NCI-H1930 (cell line): Measurements from ENCODE around the gene IQCE.

ENCODE experiments used
- DNase-seq, 2 experiments: peaks; one replicate each; lab custom pipeline; 2025; lab: John Stamatoyannopoulos, UW

The IQCE gene

GRCh38 chr7:2614631-2615330, 56.0 kb downstream of the IQCE start:
- no peak for DNase-seq

- DNase-seq, result no peak
Observed at GRCh38 chr7:2616387-2617324, 57.9 kb downstream of the IQCE start.

- no peak for DNase-seq
Observed at GRCh38 chr7:2617325-2617905, 58.6 kb downstream of the IQCE start.

DNA sequence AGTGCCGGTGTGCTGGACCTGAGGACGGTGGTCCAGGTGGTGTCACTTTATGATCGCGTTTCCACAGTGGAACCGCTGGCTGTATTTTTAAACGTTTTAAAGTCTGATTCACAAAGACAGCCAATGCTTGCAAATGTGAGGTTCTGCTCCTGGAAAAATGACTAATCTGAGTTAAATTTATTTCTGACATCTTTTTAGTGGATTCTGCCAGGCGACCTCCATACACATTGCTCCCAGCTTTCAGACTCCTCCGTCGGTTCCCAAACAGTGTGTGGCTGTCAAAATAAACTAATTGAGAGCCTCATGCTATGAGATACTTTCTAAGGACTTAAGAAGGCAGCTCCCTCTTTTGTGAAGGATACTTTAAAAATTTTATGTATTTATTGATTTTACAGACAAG, 60.3 kb downstream of the IQCE start:
- no peak for DNase-seq

- DNase-seq, result no peak
Observed at GRCh38 chr7:2621061-2621828, 62.5 kb downstream of the IQCE start.

- DNase-seq, result no peak
Observed at GRCh38 chr7:2621948-2622640, 63.3 kb downstream of the IQCE start.

DNA sequence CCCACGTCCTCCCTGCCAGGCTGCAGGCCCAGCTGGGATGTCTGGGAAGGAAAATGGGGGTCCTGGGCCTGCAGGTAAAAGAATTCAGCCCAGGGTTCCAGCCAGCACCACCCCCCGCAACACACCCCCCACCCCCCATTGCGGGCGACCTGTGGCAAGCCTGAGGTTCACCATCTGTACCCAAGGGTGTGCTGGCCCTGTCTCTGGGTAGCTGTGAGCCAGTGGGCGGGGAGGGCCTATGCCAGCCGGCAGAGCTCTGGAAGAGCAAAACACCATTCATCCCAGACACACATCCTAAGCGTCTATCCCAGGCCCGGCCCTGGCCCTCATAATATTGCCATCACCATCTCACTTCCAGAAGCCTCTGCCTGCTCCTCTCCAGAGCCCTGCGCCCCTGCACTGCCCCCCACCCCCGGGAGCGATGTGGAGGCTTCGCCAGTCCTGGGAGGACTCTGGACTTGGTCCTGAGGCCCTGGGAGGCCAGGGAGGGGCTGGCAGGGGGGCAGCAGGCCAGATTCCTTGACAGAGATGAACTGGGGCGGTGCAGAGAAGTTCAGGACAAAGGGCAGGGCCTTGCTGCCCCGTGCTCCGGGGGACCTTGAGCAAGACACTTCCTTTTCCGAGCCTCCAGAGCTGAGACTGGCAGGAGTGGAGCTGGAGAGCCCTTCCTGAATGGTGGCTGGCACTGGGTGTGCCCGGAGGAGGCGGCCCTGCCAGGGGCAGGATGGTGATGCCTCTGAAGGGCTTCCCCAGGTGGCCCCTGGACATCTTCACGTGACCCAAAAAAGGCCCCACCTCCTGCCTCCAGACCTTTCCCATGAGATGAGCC, 64.3 kb downstream of the IQCE start:
- no peak for DNase-seq

DNA sequence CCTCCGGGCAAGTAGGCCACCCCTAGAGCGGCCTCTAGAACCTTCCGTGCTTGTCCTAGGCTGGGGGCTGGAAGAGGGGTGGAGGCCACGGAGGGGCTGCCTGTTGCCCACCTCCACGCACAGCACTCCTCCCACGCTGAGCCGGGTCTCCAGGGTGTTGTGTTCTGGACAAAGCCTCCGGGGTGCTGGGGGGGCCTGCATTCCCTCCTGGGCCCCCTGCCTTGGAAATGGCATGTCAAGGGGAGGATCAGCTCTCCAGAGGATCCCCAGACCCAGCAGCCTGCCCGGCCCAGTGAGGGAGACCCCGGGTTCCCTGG, 64.9 kb downstream of the IQCE start:
- no peak for DNase-seq

DNA sequence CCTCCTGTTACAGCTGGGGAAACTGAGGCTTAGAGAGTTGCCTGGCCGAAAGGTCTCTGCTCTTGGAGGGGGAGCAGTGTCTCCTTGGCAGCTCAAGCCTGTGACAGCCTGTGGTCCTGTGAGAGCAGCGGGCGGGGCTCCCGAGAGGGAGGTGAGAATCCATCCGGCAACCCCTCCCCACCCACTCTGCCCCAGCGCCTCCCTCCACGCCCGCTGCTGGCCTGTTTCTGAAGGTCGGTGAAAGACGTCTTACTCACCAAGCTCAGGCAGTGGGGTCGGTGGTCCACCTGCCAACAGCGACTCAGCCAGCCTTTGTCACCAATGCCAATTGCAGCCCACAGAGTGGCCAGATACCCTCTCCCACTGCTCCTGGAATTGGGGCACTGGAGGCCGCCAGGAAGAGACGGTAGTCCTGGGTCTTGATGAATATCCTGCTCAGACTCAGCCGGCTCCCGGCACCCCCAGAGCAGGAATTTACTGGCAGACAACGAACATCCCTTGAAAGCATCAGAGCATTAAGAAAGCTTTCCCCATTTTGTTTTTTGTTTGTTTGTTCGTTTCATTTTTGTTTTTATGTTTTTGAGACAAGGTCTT, 65.6 kb downstream of the IQCE start:
- no peak for DNase-seq

DNA sequence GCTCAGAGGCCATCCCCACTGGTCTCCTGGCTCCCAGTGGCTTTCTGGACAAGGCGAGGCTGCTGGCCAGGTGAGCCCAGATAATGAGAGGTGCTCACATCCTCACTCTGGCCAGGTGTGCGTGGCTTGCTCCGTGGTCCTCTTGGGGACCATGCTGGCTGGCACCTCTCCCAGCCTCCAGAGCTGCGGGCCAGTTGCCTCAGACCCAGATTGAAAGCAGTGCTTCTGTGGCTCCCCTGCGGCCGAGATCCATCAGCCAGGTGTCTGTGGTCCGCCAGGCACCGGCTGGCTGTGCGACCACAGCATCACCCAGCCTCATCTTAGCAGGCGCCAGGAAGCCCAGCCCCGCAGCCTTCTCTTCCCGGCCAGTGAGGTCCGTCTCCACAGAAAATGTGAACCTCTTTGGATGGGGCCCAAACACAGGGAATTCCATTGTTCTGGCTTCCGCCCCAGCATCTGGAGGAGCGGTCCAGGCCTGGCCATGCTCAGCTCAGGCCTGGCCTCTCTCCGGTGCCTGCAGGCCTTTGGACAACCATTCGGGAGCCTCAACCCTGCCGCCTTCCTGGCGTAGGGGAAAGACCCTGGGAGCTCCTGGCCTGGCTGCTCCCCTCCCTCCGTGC, 67.8 kb downstream of the IQCE start:
- DNase-seq, result no peak

DNA sequence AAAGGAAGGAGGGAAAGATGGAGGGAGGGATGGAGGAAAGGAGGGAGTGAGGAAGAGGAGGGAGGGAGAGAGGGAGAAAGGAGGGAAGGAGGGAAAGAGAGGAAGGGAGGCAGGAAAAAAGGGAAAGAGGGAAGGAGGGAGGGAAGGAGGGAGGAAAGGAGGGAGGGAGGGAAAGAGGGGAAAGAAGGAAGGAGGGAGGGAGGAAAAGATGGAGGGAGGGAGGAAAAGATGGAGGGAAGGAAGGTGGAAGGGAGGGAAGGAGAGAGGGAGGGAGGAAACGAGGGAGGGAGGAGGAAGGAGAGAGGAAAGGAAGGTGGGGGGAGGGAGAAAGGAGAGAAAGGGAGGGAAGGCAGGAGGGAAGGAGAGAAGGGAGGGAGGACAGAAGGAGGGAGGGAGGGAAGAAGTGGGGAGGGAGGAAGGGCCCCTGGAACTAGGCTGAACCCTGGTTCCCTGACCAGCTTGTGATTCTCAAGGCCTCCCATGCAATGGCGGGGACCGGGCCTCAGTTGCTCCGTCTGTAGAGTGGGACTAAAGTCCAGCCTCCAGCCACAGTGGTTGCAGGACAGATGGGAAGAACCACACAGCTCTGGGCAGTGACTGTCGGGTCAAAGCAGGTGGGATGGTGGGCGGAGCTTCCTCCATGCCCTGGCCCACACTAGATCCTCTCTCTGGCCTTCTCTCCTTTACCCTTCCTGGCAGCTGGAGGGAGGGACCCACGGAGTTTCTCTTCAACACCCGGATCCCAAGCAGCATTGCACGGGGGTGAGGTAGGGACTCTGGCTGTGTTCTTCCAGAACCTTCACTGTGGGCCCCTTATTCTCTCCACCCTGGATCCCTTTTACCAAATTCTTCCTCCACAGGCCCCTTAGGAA, 68.7 kb downstream of the IQCE start:
- no peak for DNase-seq

GRCh38 chr7:2628130-2628482, 69.3 kb downstream of the IQCE start:
- no peak for DNase-seq

GRCh38 chr7:2628891-2629290, 70.1 kb downstream of the IQCE start:
- no peak for DNase-seq

- no peak for DNase-seq
Observed at GRCh38 chr7:2629746-2630681, 71.2 kb downstream of the IQCE start.

- no peak for DNase-seq
Observed at GRCh38 chr7:2631946-2632732, 73.4 kb downstream of the IQCE start, which contains the start of gene TTYH3. TSS of gene TTYH3 (plus strand) at chr7:2631986. CDS start at chr7:2632156, 170 bp downstream.

- DNase-seq, result no peak
Observed at GRCh38 chr7:2632733-2633537, 74.2 kb downstream of the IQCE start.
